Esophagus muscularis mucosa (tissue), 4 donors: ENCODE measurements around the gene CABP4.
A peak's percentile ranks its signal among the peaks of the same experiment; 100 is the strongest.

Experiments
- EP300 ChIP-seq: sonication (generic); formaldehyde crosslinking; IDR thresholded peaks from one replicate; pipeline ENCODE4 v1.6.1; 2017; ENCODE audit warnings: antibody characterized with exemption
- POLR2A ChIP-seq: fragments of 450-650 bp; IDR thresholded peaks from one replicate; pipeline ENCODE4 v1.6.1; 2017; ENCODE audit warnings: antibody characterized with exemption, moderate library complexity, mild to moderate bottlenecking, low read depth
- TF ChIP-seq, protein P1 (sequence below), 3 experiments: fragments of 200-600 bp in 2 of 3; fragments of 450-650 bp in 1 of 3; sonication (generic) in 2 of 3; IDR thresholded peaks; one replicate each; pipeline ENCODE4 v1.5.1; 2017 to 2019; ENCODE audit warnings: antibody characterized with exemption in 3 of 3, mild to moderate bottlenecking in 2 of 3, moderate library complexity in 1 of 3

DNA sequence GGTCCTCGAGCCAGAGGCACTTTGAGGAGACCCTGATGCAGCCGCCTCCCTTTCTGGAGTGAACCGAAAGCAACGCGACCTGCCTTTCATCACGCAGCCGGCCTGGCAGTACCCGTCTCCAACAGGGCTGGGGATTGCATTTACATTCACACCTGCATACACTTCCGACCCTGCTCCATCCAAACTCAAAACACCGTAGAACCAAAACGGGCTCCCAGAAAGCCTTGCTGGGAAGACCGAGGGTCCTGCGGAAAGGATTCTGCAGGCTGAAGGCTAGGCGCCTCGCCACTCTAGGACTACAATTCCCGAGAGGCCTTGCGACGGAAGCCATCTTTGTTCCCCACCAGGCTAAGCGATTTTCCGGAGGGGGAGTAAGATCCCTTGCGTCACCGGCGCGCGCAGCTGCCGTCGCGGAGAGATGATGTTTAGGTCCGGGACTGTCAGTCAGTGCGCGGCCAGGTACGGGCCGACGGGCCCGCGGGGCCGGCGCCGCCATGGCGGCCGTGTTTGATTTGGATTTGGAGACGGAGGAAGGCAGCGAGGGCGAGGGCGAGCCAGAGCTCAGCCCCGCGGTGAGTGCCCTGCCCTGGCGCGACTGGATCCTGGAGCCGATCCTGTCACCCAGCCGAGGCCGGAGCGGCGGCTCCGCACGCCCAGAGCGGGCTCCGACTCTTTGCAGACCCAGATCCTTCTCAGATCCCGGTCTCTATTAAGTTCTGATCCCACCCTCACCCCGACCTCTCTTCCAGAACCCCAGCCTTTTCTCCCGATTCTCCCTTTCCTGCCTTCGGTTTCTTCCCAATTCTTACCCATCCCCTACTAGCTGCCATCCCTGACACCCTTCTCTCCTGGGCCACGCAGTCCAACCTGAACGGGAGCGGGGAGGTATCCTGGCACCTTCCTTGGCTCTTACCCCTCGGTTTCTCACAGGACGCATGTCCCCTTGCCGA lies 26.8 kb upstream of the CABP4 start, which contains the start of gene RPS6KB2:
- TF ChIP-seq, protein P1, sequence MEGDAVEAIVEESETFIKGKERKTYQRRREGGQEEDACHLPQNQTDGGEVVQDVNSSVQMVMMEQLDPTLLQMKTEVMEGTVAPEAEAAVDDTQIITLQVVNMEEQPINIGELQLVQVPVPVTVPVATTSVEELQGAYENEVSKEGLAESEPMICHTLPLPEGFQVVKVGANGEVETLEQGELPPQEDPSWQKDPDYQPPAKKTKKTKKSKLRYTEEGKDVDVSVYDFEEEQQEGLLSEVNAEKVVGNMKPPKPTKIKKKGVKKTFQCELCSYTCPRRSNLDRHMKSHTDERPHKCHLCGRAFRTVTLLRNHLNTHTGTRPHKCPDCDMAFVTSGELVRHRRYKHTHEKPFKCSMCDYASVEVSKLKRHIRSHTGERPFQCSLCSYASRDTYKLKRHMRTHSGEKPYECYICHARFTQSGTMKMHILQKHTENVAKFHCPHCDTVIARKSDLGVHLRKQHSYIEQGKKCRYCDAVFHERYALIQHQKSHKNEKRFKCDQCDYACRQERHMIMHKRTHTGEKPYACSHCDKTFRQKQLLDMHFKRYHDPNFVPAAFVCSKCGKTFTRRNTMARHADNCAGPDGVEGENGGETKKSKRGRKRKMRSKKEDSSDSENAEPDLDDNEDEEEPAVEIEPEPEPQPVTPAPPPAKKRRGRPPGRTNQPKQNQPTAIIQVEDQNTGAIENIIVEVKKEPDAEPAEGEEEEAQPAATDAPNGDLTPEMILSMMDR (IDR thresholded peaks at IDR 0.05) = peak in 1 of 3 experiments; percentile 29
- TF ChIP-seq POLR2A (peak; percentile 86), EP300 (no peak)
